Liver (tissue), 9 donors: ENCODE results near the gene NR5A2. TPM values are rescaled to one million over a fixed set of nuclear protein-coding genes. Genes with fewer than 3 reads are reported as not detected.

Experiments
- DNase-seq: peaks from one replicate; pipeline ENCODE4 v3.0.0-alpha.2; 2017; ENCODE audit warnings: low spot score
- H3K27ac ChIP-seq, 2 donors: one replicate each; pipeline ENCODE4 v1.7.0; 2013; ENCODE audit warnings: inconsistent platforms in 2 of 2, low read length in 2 of 2, control low read depth in 1 of 2, low read depth in 1 of 2, mild to moderate bottlenecking in 1 of 2
- H3K27me3 ChIP-seq, 4 donors: one replicate each; pipeline versions ENCODE4 v1.6.1 to v1.7.0; 2013; ENCODE audit warnings: low read length in 3 of 4, inconsistent platforms in 1 of 4, mild to moderate bottlenecking in 1 of 4, moderate library complexity in 1 of 4; ENCODE audit not compliant: control insufficient read depth in 4 of 4, insufficient read depth in 4 of 4
- H3K36me3 ChIP-seq, 4 donors: one replicate each; pipeline versions ENCODE4 v1.6.1 to v1.7.0; 2013; ENCODE audit warnings: low read length in 3 of 4, mild to moderate bottlenecking in 3 of 4, low read depth in 1 of 4, moderate library complexity in 1 of 4; ENCODE audit not compliant: control insufficient read depth in 4 of 4, insufficient read depth in 3 of 4
- H3K4me1 ChIP-seq, 4 donors: one replicate each; pipeline versions ENCODE4 v1.6.1 to v1.7.0; 2013; ENCODE audit warnings: low read length in 3 of 4, mild to moderate bottlenecking in 3 of 4, moderate library complexity in 1 of 4; ENCODE audit not compliant: control insufficient read depth in 4 of 4, insufficient read depth in 4 of 4
- H3K4me3 ChIP-seq, 3 donors: one replicate each; pipeline versions ENCODE4 v1.6.1 to v1.7.0; 2013; ENCODE audit warnings: low read length in 3 of 3, control low read depth in 1 of 3, low read depth in 1 of 3, mild to moderate bottlenecking in 1 of 3
- H3K9ac ChIP-seq, 2 donors: one replicate each; pipeline ENCODE4 v1.7.0; 2013; ENCODE audit warnings: low read length in 2 of 2, mild to moderate bottlenecking in 2 of 2, moderate library complexity in 2 of 2, control low read depth in 1 of 2, low read depth in 1 of 2
- H3K9me3 ChIP-seq, 4 donors: one replicate each; pipeline versions ENCODE4 v1.6.1 to v1.7.0; 2013; ENCODE audit warnings: low read length in 3 of 4; ENCODE audit not compliant: control insufficient read depth in 4 of 4
- EGR1 ChIP-seq, 2 donors: IDR thresholded peaks; 2 replicates each; pipeline ENCODE4 v1.6.1; 2016 to 2018; ENCODE audit warnings: antibody characterized with exemption in 2 of 2, low read depth in 2 of 2
- FOXA1 ChIP-seq: IDR thresholded peaks from 2 replicates; pipeline ENCODE4 v1.6.1; 2016; ENCODE audit warnings: antibody characterized with exemption
- FOXA2 ChIP-seq: IDR thresholded peaks from 2 replicates; pipeline ENCODE4 v1.6.1; 2016; ENCODE audit warnings: antibody characterized with exemption
- GABPA ChIP-seq, 2 donors: IDR thresholded peaks in 1 of 2; conservative IDR thresholded peaks in 1 of 2; 2 replicates each; pipeline ENCODE4 v1.6.1; 2016; ENCODE audit warnings: antibody characterized with exemption in 2 of 2, mild to moderate bottlenecking in 1 of 2, moderate library complexity in 1 of 2
- HNF4A ChIP-seq, 2 donors: conservative IDR thresholded peaks; 2 replicates each; pipeline ENCODE4 v1.6.1; 2016; ENCODE audit warnings: antibody characterized with exemption in 2 of 2, mild to moderate bottlenecking in 2 of 2
- JUND ChIP-seq, 2 donors: IDR thresholded peaks; 2 replicates each; pipeline ENCODE4 v1.6.1; 2016; ENCODE audit warnings: antibody characterized with exemption in 2 of 2
- NR2F2 ChIP-seq: IDR thresholded peaks from 2 replicates; pipeline ENCODE4 v1.6.1; 2016; ENCODE audit warnings: antibody characterized with exemption
- RAD21 ChIP-seq, 2 donors: IDR thresholded peaks; 2 replicates each; pipeline ENCODE4 v1.6.1; 2016; ENCODE audit warnings: antibody characterized with exemption in 2 of 2, mild to moderate bottlenecking in 2 of 2
- RXRA ChIP-seq, 2 donors: IDR thresholded peaks; 2 replicates each; pipeline ENCODE4 v1.6.1; 2017 to 2018; ENCODE audit warnings: antibody characterized with exemption in 2 of 2, mild to moderate bottlenecking in 1 of 2
- SP1 ChIP-seq: IDR thresholded peaks from 2 replicates; pipeline ENCODE4 v1.6.1; 2018; ENCODE audit warnings: antibody characterized with exemption, mild to moderate bottlenecking
- YY1 ChIP-seq: IDR thresholded peaks from 2 replicates; pipeline ENCODE4 v1.6.1; 2016; ENCODE audit warnings: antibody characterized with exemption, mild to moderate bottlenecking
- WGBS: extraction: QIAGEN DNeasy Blood & Tissue Kit; methylation state at CpG from one replicate; pipeline ENCODE4 v1.1.7; 2013; 5-methylcytosine and 5-hydroxymethylcytosine counted together
- polyA plus RNA-seq, 2 donors: library from polyadenylated mRNA; stranded (reverse) in 1 of 2; unstranded in 1 of 2; fragments of 200-250 nt in 1 of 2; fragments of >200 nt in 1 of 2; fragmentation: Nextera tagmentation in 1 of 2; extraction: Ambion mirVana in 1 of 2; gene quantifications; one replicate each; pipeline versions ENCODE4 v1.2.1 to v1.2.3, GENCODE V29; 2013 to 2015
- total RNA-seq, 2 donors: library from RNA; depleted of rRNA; stranded (reverse); fragments of >200 nt; gene quantifications; one replicate each; pipeline ENCODE4 v1.2.3, GENCODE V29; 2014
- TF ChIP-seq, protein P1 (sequence below): IDR thresholded peaks from 2 replicates; pipeline ENCODE4 v1.6.1; 2016; ENCODE audit warnings: antibody characterized with exemption
- TF ChIP-seq, protein P2 (sequence below): IDR thresholded peaks from 2 replicates; pipeline ENCODE4 v1.6.1; 2016; ENCODE audit warnings: antibody characterized with exemption, mild to moderate bottlenecking
- TF ChIP-seq, protein P3 (sequence below): IDR thresholded peaks from 2 replicates; pipeline ENCODE4 v1.6.1; 2016; ENCODE audit warnings: antibody characterized with exemption
- donor health status: healthy.
- donor health status: healthy.
- donor health status: healthy.
- donor health status: healthy.
- donor health status: healthy.

NR5A2 gene
- total and polyA plus RNA-seq, 4 donors: 10.0 to 37.5 (median 21.1) TPM

DNA sequence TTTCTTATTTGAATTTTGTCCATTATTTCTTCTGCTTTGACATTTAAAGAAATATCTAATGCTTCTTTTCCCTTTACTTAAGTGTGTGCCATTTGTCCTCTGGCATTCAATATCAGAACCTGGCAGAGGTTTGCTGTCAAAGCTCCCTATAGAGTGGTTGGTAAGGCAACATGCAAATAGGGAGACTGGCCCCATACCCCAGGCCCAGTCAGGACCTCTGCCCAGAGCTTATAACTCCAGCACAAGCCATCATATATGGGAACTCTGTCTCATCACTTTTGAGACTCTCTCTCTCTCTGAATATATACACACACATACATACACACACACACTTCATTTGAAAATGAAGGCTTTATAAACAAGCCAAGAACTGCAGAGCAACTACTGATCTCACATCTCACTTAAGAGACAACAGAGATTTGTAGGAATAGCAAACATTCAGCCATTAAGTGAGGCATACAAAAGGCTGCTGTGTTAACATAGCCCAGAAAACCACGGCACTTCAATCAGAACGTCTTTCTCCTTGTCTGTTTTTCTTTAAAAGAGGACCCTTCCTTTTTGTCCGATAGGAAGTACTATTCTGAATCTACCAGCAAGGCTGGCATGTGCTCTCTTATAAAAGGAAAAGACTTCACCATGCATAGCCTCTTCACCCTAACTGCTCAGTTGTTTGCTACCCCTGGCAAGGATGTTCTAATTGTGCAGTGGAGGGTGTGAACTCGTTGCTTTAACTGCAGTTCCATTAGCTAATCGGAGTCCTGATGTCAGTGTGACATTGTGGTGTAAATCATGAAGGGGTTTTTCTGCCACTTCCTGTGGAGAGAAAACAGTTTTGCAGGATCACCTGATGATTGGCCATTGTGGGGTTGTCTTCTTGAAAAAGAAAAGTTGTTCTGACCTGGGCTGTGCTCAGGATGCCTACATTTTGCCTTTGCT is 101.7 kb downstream of the NR5A2 start:
- Histone ChIP-seq H3K9ac (peak overlapping the region in 1 of 2 donors; percentile 15), H3K36me3 (peaks cover 1 to 13% (median 8%) of the 10 kb centered on the region in 4 donors), H3K27ac (peak overlapping the region; percentile 75 to 77), H3K4me3 (no peak overlapping the region), H3K9me3 (no peaks in the 10 kb centered on the region), H3K27me3 (no peaks in the 10 kb centered on the region), H3K4me1 (peaks cover 17 to 44% (median 33%) of the 10 kb centered on the region in 4 donors)
- 61% methylated on average over 5 of the region's 5 CpGs for WGBS
- TF ChIP-seq, protein P1, sequence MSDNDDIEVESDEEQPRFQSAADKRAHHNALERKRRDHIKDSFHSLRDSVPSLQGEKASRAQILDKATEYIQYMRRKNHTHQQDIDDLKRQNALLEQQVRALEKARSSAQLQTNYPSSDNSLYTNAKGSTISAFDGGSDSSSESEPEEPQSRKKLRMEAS: no peak
- TF ChIP-seq JUND (IDR thresholded peaks at IDR 0.05) (no peak), SP1 (no peak), FOXA1 (no peak), NR2F2 (no peak), GABPA (IDR thresholded peaks at IDR 0.05 in 1 of 2, conservative IDR thresholded peaks at IDR 0.05 in 1 of 2) (no peak), HNF4A (conservative IDR thresholded peaks at IDR 0.05) (no peak)
- no peak for DNase-seq

DNA sequence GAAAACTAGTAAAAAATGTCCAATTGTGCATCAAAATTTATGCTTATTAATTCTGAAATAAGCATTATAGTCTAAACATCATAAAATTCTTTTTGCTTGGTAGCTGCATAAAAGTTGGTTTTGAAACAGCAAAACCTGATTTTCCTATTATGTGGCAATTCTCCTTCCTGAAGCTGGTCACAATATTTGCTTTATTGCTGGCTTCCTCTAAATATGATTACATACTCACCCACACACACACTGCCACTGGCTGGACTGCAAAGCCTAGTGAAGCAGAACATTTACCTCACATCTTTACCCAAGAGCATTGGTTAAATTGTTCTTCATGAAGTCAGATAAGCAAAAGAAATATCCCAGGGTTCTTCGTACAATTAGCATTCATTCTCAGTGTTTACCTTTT is 103.0 kb downstream of the NR5A2 start:
- Histone ChIP-seq H3K27ac (peak overlapping the region; percentile 75 to 77), H3K4me3 (no peak overlapping the region), H3K36me3 (peaks cover 0 to 2% (median 0%) of the 10 kb centered on the region in 4 donors), H3K9ac (no peak overlapping the region), H3K27me3 (no peaks in the 10 kb centered on the region), H3K9me3 (no peaks in the 10 kb centered on the region), H3K4me1 (peaks cover 17 to 44% (median 33%) of the 10 kb centered on the region in 4 donors)
- WGBS: 29% methylated on average over 1 of the region's 1 CpG
- TF ChIP-seq SP1 (no peak), FOXA2 (no peak), YY1 (no peak), GABPA (IDR thresholded peaks at IDR 0.05 in 1 of 2, conservative IDR thresholded peaks at IDR 0.05 in 1 of 2) (no peak), FOXA1 (no peak), RAD21 (IDR thresholded peaks at IDR 0.05) (peak in 1 of 2 donors; percentile 32), RXRA (IDR thresholded peaks at IDR 0.05) (peak in 1 of 2 donors; percentile 57), JUND (IDR thresholded peaks at IDR 0.05) (peak in 1 of 2 donors; percentile 18), HNF4A (conservative IDR thresholded peaks at IDR 0.05) (peak in 1 of 2 donors; percentile 52), EGR1 (IDR thresholded peaks at IDR 0.05; ENCODE audit: low read depth in 2 of 2) (no peak)
- TF ChIP-seq, protein P1: peak; percentile 33
- TF ChIP-seq, protein P2, sequence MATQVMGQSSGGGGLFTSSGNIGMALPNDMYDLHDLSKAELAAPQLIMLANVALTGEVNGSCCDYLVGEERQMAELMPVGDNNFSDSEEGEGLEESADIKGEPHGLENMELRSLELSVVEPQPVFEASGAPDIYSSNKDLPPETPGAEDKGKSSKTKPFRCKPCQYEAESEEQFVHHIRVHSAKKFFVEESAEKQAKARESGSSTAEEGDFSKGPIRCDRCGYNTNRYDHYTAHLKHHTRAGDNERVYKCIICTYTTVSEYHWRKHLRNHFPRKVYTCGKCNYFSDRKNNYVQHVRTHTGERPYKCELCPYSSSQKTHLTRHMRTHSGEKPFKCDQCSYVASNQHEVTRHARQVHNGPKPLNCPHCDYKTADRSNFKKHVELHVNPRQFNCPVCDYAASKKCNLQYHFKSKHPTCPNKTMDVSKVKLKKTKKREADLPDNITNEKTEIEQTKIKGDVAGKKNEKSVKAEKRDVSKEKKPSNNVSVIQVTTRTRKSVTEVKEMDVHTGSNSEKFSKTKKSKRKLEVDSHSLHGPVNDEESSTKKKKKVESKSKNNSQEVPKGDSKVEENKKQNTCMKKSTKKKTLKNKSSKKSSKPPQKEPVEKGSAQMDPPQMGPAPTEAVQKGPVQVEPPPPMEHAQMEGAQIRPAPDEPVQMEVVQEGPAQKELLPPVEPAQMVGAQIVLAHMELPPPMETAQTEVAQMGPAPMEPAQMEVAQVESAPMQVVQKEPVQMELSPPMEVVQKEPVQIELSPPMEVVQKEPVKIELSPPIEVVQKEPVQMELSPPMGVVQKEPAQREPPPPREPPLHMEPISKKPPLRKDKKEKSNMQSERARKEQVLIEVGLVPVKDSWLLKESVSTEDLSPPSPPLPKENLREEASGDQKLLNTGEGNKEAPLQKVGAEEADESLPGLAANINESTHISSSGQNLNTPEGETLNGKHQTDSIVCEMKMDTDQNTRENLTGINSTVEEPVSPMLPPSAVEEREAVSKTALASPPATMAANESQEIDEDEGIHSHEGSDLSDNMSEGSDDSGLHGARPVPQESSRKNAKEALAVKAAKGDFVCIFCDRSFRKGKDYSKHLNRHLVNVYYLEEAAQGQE: peak; percentile 19
- TF ChIP-seq, protein P3, sequence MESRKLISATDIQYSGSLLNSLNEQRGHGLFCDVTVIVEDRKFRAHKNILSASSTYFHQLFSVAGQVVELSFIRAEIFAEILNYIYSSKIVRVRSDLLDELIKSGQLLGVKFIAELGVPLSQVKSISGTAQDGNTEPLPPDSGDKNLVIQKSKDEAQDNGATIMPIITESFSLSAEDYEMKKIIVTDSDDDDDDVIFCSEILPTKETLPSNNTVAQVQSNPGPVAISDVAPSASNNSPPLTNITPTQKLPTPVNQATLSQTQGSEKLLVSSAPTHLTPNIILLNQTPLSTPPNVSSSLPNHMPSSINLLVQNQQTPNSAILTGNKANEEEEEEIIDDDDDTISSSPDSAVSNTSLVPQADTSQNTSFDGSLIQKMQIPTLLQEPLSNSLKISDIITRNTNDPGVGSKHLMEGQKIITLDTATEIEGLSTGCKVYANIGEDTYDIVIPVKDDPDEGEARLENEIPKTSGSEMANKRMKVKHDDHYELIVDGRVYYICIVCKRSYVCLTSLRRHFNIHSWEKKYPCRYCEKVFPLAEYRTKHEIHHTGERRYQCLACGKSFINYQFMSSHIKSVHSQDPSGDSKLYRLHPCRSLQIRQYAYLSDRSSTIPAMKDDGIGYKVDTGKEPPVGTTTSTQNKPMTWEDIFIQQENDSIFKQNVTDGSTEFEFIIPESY: no peak
- no peak for DNase-seq
